GM12865 (cell line): ENCODE measurements around the gene FLYWCH2.
A peak's percentile ranks its signal among the peaks of the same experiment; 100 is the strongest.

Experiments used
- DNase-seq: peaks from one replicate; pipeline ENCODE4 v3.0.0; 2010; ENCODE audit warnings: low read depth
- H3K4me3 ChIP-seq: 2 replicates; pipeline ENCODE4 v1.5.1; 2011; ENCODE audit warnings: mild to moderate bottlenecking, low read depth, low read length, control low read depth
- CTCF ChIP-seq: IDR thresholded peaks from 2 replicates; pipeline ENCODE4 v1.5.1; 2011; ENCODE audit warnings: low read length, control low read depth, low read depth, inconsistent platforms; ENCODE audit not compliant: insufficient read depth; ENCODE audit errors: missing control alignments

The FLYWCH2 gene

DNA sequence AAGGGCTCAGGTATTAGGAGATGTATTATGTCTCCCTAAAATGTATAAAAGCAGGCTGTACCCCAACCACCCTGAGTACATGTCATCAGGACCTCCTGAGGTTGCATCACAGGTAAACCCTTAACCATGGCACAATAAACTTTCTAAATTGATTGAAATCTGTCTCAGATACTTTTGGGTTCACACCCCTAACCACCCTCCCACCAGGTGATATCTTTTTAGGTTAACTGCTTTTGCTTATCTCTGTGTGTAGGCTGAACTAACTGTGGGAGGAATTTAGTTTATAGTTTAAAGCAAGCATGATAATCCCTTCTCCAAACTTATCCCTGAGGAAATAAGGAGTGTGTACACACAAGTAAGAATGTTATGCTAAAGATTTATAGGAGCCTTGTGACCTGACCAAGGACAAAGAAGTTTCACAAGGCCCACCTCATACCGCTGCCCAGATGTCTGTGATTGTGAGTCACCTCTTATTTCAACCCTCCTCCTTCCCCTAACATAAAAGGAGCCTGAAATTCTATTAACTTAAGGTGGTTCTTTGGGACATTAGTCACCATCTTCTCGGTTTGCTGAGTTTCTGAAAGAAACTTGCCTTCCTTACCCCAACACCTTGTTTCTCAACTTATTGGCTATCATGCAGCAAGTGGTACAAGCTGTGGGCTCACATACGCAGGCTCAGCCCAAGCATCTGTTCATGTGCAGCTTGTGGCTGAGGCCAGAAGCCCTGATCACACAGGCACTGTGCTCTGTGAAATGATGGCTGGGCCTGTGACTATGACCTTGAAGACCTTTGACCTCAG is 36.3 kb upstream of the FLYWCH2 start:
- no peak for DNase-seq
- TF ChIP-seq CTCF = no peak
- H3K4me3 ChIP-seq = no peak overlapping the region

DNA sequence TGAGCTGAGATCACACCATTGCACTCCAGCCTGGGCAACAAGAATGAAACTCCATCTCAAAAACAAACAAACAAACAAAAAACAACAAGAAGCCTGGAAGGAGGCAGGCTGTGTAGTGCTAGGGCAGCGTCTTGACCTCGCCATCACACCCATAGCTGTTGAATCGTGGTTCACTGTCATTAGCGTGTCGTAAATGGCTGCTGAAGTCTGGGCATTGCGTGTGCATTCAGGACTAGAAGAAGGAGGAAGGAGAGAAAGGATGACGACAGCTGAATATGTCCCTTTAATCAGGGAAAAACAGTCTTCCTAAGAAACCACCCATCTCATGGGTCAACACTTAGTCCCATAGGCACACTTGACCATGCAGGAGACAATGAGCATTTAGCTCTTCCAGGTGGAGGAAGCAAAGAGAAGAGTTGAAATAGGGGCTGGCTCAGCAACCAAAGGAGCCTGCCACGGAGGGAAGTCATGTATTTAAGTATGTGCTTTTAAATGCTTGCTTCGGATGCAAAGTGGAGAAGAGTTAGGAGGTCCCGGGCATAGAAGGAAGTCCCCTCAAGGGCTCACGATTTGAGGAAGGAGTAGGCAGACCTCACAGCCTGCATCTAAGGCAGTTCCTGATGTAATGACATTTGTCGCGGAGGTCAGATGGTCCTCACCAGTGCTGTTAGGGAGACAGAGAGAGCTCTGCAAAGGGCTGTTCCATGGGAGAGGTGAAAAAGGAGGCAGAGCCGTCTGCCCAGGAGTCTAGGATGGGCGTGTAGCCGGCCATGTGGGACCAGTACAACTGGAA is 33.9 kb upstream of the FLYWCH2 start:
- no peak overlapping the region for H3K4me3 ChIP-seq
- no peak for TF ChIP-seq CTCF
- DNase-seq = no peak

DNA sequence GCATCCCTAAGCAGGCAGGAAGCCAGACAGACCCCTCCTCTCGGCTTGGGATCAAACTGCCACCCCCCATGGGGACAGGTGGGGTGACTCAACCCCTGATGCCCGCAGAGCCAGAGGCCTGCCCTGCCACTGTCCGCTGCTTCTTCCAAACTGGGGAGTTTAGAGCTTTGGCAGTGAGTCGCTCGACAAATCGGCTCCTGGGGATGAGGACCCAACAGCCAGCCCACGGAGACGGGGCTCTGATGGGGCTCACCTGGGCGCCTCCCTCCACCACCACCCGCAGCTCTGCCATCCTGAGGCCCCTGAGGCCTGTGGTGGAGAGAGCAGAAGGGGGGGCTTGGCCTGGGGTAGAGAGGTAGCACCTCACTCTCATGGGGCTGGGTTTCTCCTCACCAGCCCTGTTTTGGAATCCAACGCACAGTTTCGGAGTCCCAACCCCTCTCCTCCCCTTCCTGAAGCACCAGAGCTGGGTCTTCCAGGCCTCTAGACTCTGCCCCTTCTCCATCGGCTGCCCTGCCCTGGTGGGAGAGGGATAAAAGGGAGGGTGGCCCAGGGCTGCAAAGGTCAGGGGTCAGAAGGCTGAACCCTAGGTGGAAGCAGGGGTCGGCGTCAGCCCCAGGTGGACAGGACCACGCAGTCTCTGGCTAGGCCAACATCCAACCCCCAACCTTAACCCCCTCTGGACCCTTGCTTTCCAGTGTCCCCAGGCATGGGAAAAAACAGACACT is 30.8 kb upstream of the FLYWCH2 start:
- no peak for TF ChIP-seq CTCF
- no peak for DNase-seq
- no peak overlapping the region for H3K4me3 ChIP-seq

DNA sequence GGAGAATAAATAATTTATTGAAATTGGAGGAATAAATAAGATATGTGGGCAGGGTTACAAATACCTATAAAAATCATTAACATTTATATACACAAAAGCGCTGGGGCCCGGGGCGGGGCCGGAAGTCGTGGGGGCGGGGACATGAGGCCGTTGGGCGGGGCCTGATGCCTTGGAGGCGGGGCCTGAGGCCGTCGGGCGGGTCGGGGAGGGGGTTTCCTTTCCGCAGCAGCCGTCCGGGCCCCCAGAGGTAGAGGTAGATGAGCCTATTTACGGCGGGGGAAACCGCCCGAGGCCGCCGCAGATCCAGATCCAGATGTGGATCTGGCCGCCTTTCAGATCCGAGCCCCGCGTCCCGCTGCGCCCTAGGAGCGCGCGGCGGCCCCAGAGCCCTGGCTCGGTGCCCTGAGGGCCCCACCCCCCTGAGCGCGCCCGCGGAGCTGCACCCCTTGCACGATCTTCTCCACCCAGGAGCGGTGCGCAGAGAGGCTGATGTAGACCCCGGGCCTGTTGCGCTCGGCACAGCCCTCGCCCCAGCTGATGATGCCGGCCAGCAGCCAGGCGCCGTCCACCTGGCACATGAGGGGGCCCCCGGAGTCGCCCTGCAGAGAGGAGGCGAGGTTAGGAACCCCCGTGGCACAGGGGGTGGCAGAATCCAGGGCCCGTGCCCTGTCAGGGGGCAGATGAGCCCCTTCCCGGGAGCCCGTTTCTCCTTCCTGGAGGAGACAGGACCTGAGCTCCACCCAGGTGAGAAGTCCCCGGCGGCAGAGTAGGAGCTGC is 30.1 kb upstream of the FLYWCH2 start:
- DNase-seq = no peak
- H3K4me3 ChIP-seq = no peak overlapping the region
- TF ChIP-seq CTCF = no peak

GRCh38 chr16:2853531-2854073 is 29.4 kb upstream of the FLYWCH2 start:
- H3K4me3 ChIP-seq = no peak overlapping the region
- no peak for DNase-seq
- no peak for TF ChIP-seq CTCF

- TF ChIP-seq CTCF = peak; percentile 40
- H3K4me3 ChIP-seq = no peak overlapping the region
- peak; percentile 16 for DNase-seq
Measured at GRCh38 chr16:2854700-2855309, 28.2 kb upstream of the FLYWCH2 start.
